ENCODE results near the gene TFB2M.

DNA sequence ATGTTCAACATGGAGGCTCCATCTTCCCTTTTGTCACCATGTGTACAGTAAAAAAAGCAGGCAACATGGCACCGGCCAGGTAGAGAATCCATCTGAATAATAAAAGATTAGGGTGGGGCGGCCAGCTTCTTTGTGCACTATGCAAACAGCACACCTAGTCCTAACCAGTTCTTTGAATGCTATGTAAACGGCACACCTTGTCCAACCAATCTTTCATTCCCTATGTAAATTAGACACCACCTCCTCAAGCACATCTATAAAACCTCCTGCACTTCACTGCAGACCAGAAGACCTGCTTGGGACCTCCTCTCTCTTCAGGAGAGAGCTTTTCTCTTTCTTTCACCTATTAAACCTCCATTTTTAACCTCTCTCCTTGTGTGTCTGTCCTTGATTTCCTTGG is 28.2 kb downstream of the TFB2M start:
- TF ChIP-seq, protein P1, sequence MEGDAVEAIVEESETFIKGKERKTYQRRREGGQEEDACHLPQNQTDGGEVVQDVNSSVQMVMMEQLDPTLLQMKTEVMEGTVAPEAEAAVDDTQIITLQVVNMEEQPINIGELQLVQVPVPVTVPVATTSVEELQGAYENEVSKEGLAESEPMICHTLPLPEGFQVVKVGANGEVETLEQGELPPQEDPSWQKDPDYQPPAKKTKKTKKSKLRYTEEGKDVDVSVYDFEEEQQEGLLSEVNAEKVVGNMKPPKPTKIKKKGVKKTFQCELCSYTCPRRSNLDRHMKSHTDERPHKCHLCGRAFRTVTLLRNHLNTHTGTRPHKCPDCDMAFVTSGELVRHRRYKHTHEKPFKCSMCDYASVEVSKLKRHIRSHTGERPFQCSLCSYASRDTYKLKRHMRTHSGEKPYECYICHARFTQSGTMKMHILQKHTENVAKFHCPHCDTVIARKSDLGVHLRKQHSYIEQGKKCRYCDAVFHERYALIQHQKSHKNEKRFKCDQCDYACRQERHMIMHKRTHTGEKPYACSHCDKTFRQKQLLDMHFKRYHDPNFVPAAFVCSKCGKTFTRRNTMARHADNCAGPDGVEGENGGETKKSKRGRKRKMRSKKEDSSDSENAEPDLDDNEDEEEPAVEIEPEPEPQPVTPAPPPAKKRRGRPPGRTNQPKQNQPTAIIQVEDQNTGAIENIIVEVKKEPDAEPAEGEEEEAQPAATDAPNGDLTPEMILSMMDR (conservative IDR thresholded peaks at IDR 0.05; ENCODE audit: low read length) = no peak
- TF ChIP-seq EZH2phosphoT487 (IDR thresholded peaks at IDR 0.05; ENCODE audit: borderline replicate concordance) = no peak
